Colonic mucosa (tissue), 4 donors: ENCODE results near the gene CPT2. TPM values are rescaled to one million over a fixed set of nuclear protein-coding genes. Genes with fewer than 3 reads are reported as not detected.

Experiments used
- DNase-seq: peaks from one replicate; pipeline ENCODE4 v3.0.0-alpha.2; 2020
- H3K27ac ChIP-seq: fragments of 200-600 bp; one replicate; pipeline ENCODE4 v1.8.0; 2021
- H3K27me3 ChIP-seq: fragments of 200-600 bp; one replicate; pipeline ENCODE4 v1.8.0; 2021
- H3K36me3 ChIP-seq: fragments of 200-600 bp; one replicate; pipeline ENCODE4 v1.8.0; 2021
- H3K4me1 ChIP-seq: fragments of 200-600 bp; one replicate; pipeline ENCODE4 v1.8.0; 2021; ENCODE audit warnings: mild to moderate bottlenecking
- H3K4me3 ChIP-seq: fragments of 200-600 bp; one replicate; pipeline ENCODE4 v1.8.0; 2021
- H3K9ac ChIP-seq, 2 donors: one replicate each; pipeline ENCODE4 v1.7.0; 2013; ENCODE audit warnings: control low read depth in 2 of 2, low read depth in 2 of 2, low read length in 2 of 2
- H3K9me3 ChIP-seq: fragments of 200-600 bp; one replicate; pipeline ENCODE4 v1.8.0; 2021
- CTCF ChIP-seq: fragments of 200-600 bp; IDR thresholded peaks from one replicate; pipeline ENCODE4 v1.8.0; 2022; ENCODE audit warnings: antibody characterized with exemption, mild to moderate bottlenecking
- intact Hi-C: fragments of 100-400 bp; cut with DNase I; formaldehyde crosslinking; loops from one replicate; pipeline ENCODE4 v1.14.1; 2022
- total RNA-seq, 2 donors: library from RNA; stranded (reverse); fragmentation: NEBNext Ultra II Directional in 1 of 2; extraction: Animal tissue kit (Norgen Biotek cat#: 25700) in 1 of 2; gene quantifications; one replicate each; pipeline ENCODE4 v1.2.1, GENCODE V29; 2021
- donor health status: healthy.
- donor health status: DM: no; HTN: no; CAD: no.
- donor health status: DM: no; HTN: no; CAD: no.

CPT2 gene
- total RNA-seq, 2 donors from 2014 or later: 66.1 to 66.4 TPM

DNA sequence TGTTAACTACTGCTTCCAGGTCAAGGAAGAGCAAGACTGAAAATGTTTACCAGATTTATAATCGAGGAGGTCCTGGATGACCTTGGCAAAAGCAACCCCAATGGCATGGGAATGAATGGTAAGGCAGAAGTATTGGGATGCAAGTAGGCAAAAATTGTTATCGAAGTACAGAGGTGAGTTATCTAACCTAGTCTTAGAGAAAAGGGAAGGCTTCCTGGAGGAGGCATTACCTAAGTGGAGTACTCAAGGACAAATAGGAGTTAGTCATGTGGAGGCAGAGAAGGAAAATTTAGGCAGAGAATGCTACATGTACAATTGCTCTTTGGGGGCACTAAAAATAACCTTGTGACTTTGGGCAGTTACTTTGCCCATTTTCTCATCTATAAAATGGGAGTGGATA lies 45.2 kb downstream of the CPT2 start:
- intact Hi-C loops: no loop called here
- no peaks in the 10 kb centered on the region for H3K27me3 ChIP-seq
- TF ChIP-seq CTCF: no peak
- H3K4me3 ChIP-seq: no peak overlapping the region
- H3K4me1 ChIP-seq: peaks cover 3% of the 10 kb centered on the region
- no peaks in the 10 kb centered on the region for H3K36me3 ChIP-seq
- no peak for DNase-seq
- H3K27ac ChIP-seq: no peak overlapping the region
- H3K9me3 ChIP-seq: no peaks in the 10 kb centered on the region
- no peak overlapping the region for H3K9ac ChIP-seq

DNA sequence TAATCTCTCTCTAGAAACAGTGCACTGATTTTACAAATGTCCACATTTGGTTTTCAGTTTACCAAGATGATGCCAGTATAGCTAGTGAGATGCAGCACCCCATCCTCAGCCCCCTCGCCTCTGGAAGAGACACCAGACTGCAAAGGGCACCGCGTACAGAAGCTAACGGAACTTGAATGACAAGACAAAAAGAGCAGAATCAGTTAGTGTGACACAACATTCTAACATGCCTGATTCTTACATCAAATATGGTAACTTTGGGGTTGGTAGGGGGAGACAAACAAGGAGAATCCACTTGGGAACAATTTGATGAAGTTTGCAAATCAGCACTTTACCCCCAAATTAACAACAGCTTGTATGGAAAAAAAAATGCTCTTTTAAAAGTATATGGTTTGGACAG lies 45.8 kb downstream of the CPT2 start:
- H3K36me3 ChIP-seq: no peaks in the 10 kb centered on the region
- intact Hi-C loops: no loop called here
- TF ChIP-seq CTCF: no peak

GRCh38 chr1:53244141-53244540 lies 47.5 kb downstream of the CPT2 start:
- H3K4me1 ChIP-seq: no peaks in the 10 kb centered on the region
- H3K27me3 ChIP-seq: no peaks in the 10 kb centered on the region
- DNase-seq: no peak
- H3K9me3 ChIP-seq: no peaks in the 10 kb centered on the region
- no peak overlapping the region for H3K4me3 ChIP-seq
- no peaks in the 10 kb centered on the region for H3K36me3 ChIP-seq
- no peak overlapping the region for H3K27ac ChIP-seq
- intact Hi-C loops: no loop called here
- H3K9ac ChIP-seq: no peak overlapping the region
- TF ChIP-seq CTCF: no peak

More for the DNA sequence above, 45.8 kb downstream of the CPT2 start:
- no peak for DNase-seq
- no peaks in the 10 kb centered on the region for H3K9me3 ChIP-seq
- H3K4me1 ChIP-seq: peaks cover 3% of the 10 kb centered on the region
- no peaks in the 10 kb centered on the region for H3K27me3 ChIP-seq
- H3K27ac ChIP-seq: no peak overlapping the region
- H3K9ac ChIP-seq: no peak overlapping the region
- no peak overlapping the region for H3K4me3 ChIP-seq

GRCh38 chr1:53246261-53247134 lies 49.9 kb downstream of the CPT2 start:
- intact Hi-C loops: no loop called here

GRCh38 chr1:53249706-53250105 lies 53.1 kb downstream of the CPT2 start:
- Histone ChIP-seq H3K27me3 (no peaks in the 10 kb centered on the region), H3K36me3 (no peaks in the 10 kb centered on the region), H3K9ac (no peak overlapping the region), H3K4me3 (no peak overlapping the region), H3K27ac (no peak overlapping the region), H3K4me1 (no peaks in the 10 kb centered on the region), H3K9me3 (no peaks in the 10 kb centered on the region)
- no peak for TF ChIP-seq CTCF
- intact Hi-C loops: no loop called here
- no peak for DNase-seq

More at GRCh38 chr1:53246261-53247134, 49.9 kb downstream of the CPT2 start:
- TF ChIP-seq CTCF: no peak
- Histone ChIP-seq H3K27me3 (no peaks in the 10 kb centered on the region), H3K27ac (no peak overlapping the region), H3K4me3 (no peak overlapping the region), H3K36me3 (no peaks in the 10 kb centered on the region), H3K4me1 (no peaks in the 10 kb centered on the region), H3K9ac (no peak overlapping the region), H3K9me3 (no peaks in the 10 kb centered on the region)
- no peak for DNase-seq
